HepG2 (cell line): ENCODE results near the gene ESYT1. TPM values are rescaled to one million over a fixed set of nuclear protein-coding genes. Genes with fewer than 3 reads are reported as not detected.
A peak's percentile ranks its signal among the peaks of the same experiment; 100 is the strongest.

Experiments used
- ATF4 ChIP-seq, 2 experiments: fragments of 450-650 bp in 1 of 2; sonication (generic) in 1 of 2; formaldehyde crosslinking; IDR thresholded peaks; 2 replicates each; pipeline versions ENCODE4 v1.5.0 to v1.8.0; 2020 to 2022; ENCODE audit warnings: mild to moderate bottlenecking in 1 of 2, missing genetic modification reagents in 1 of 2
- GABPA ChIP-seq, 2 experiments: IDR thresholded peaks; 2 replicates each; pipeline ENCODE4 v1.6.1; 2011 to 2016; ENCODE audit warnings: low read depth in 2 of 2, low read length in 1 of 2, missing biosample characterization in 1 of 2, missing genetic modification characterization in 1 of 2
- GPN1 ChIP-seq: sonication (generic); formaldehyde crosslinking; IDR thresholded peaks from 2 replicates; pipeline ENCODE4 v1.5.1; 2020; ENCODE audit warnings: missing genetic modification reagents, borderline replicate concordance
- JDP2 ChIP-seq: sonication (generic); formaldehyde crosslinking; IDR thresholded peaks from 2 replicates; pipeline ENCODE4 v1.8.1; 2022; ENCODE audit warnings: missing genetic modification reagents, borderline replicate concordance
- MLXIP ChIP-seq: sonication (generic); formaldehyde crosslinking; IDR thresholded peaks from 2 replicates; pipeline ENCODE4 v1.9.0; 2021; ENCODE audit warnings: missing genetic modification reagents, borderline replicate concordance
- MYNN ChIP-seq: sonication (generic); formaldehyde crosslinking; IDR thresholded peaks from 2 replicates; pipeline ENCODE4 v1.4.0; 2020; ENCODE audit warnings: mild to moderate bottlenecking, low read depth, missing genetic modification reagents
- PCBP1 ChIP-seq: fragments of 200-400 bp; formaldehyde crosslinking; IDR thresholded peaks from 2 replicates; pipeline ENCODE4 v1.6.1; 2017; ENCODE audit warnings: mild to moderate bottlenecking, low read depth, low read length, borderline replicate concordance
- THRA ChIP-seq: sonication (generic); formaldehyde crosslinking; IDR thresholded peaks from 2 replicates; pipeline ENCODE4 v1.4.0; 2020; ENCODE audit warnings: missing genetic modification reagents, borderline replicate concordance
- ZNF543 ChIP-seq: sonication (generic); formaldehyde crosslinking; IDR thresholded peaks from 2 replicates; pipeline ENCODE4 v1.4.0; 2020; ENCODE audit warnings: mild to moderate bottlenecking, missing genetic modification reagents
- ZNF687 ChIP-seq: sonication (generic); formaldehyde crosslinking; IDR thresholded peaks from 2 replicates; pipeline ENCODE4 v1.5.1; 2020; ENCODE audit warnings: mild to moderate bottlenecking, missing genetic modification reagents, moderate library complexity
- polyA plus RNA-seq, 8 experiments: library from polyadenylated mRNA; depleted of rRNA in 3 of 8; stranded (reverse) in 7 of 8; unstranded in 1 of 8; fragments of >200 nt; fragmentation: Illumina TruSeq in 4 of 8; extraction: Trizol in 4 of 8; gene quantifications; 2 replicates each; pipeline versions ENCODE4 v1.2.1 to v1.2.3, GENCODE V29; 2011 to 2016; ENCODE audit warnings: low read depth in 4 of 8, missing spikeins in 1 of 8, mixed read lengths in 1 of 8; ENCODE audit not compliant: insufficient read depth in 1 of 8
- total RNA-seq, 5 experiments: library from RNA; depleted of rRNA; stranded (reverse); fragments of >200 nt; fragmentation: Illumina TruSeq; extraction: Trizol; gene quantifications; 2 replicates each; pipeline ENCODE4 v1.2.3, GENCODE V29; 2016; ENCODE audit warnings: low read depth in 1 of 5
- TF ChIP-seq, protein P1 (sequence below): sonication (generic); formaldehyde crosslinking; IDR thresholded peaks from 2 replicates; pipeline ENCODE4 v1.4.0; 2020; ENCODE audit warnings: missing genetic modification reagents, mild to moderate bottlenecking, borderline replicate concordance

Gene ESYT1
- total and polyA plus RNA-seq, 2 of the 13 experiments (the other 11 are each of a cell fraction or from before 2014, with no cell fraction given): 66.9 to 71.0 TPM

GRCh38 chr12:56189099-56189917 is 61.2 kb downstream of the ESYT1 start, which contains the start of gene SMARCC2 (continued):
- TF ChIP-seq ZNF687 (CRISPR knock-in tag) (no peak; the same call in none of the 2 replicates), ZNF543 (CRISPR knock-in tag) (peak; percentile 2; the same call in 1 of the 2 replicates), JDP2 (CRISPR knock-in tag) (no peak), GPN1 (CRISPR knock-in tag) (no peak), PCBP1 (peak; percentile 86; the same call in 1 of the 2 replicates), MYNN (CRISPR knock-in tag) (no peak), MLXIP (CRISPR knock-in tag) (no peak), THRA (CRISPR knock-in tag) (no peak), ATF4 (CRISPR knock-in tag; IDR thresholded peaks at IDR 0.05) (no peak), GABPA (IDR thresholded peaks at IDR 0.05; ENCODE audit: low read depth, low read length) (no peak), GABPA (CRISPR knock-in tag; IDR thresholded peaks at IDR 0.05; ENCODE audit: low read depth) (no peak)
- TF ChIP-seq, protein P1, sequence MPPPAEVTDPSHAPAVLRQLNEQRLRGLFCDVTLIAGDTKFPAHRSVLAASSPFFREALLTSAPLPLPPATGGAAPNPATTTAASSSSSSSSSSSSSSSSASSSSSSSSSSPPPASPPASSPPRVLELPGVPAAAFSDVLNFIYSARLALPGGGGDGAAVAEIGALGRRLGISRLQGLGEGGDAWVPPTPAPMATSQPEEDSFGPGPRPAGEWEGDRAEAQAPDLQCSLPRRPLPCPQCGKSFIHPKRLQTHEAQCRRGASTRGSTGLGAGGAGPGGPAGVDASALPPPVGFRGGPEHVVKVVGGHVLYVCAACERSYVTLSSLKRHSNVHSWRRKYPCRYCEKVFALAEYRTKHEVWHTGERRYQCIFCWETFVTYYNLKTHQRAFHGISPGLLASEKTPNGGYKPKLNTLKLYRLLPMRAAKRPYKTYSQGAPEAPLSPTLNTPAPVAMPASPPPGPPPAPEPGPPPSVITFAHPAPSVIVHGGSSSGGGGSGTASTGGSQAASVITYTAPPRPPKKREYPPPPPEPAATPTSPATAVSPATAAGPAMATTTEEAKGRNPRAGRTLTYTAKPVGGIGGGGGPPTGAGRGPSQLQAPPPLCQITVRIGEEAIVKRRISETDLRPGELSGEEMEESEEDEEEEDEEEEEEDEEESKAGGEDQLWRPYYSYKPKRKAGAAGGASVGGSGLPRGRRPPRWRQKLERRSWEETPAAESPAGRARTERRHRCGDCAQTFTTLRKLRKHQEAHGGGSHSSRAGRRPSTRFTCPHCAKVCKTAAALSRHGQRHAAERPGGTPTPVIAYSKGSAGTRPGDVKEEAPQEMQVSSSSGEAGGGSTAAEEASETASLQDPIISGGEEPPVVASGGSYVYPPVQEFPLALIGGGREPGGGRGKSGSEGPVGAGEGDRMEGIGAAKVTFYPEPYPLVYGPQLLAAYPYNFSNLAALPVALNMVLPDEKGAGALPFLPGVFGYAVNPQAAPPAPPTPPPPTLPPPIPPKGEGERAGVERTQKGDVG (CRISPR knock-in tag): no peak
